DMS 273 (cell line): ENCODE measurements around the gene CDON.

Experiments used
- DNase-seq: peaks from one replicate; lab custom pipeline; 2025; ENCODE audit not compliant: unreplicated experiment; lab: John Stamatoyannopoulos, UW

Gene CDON, protein sequence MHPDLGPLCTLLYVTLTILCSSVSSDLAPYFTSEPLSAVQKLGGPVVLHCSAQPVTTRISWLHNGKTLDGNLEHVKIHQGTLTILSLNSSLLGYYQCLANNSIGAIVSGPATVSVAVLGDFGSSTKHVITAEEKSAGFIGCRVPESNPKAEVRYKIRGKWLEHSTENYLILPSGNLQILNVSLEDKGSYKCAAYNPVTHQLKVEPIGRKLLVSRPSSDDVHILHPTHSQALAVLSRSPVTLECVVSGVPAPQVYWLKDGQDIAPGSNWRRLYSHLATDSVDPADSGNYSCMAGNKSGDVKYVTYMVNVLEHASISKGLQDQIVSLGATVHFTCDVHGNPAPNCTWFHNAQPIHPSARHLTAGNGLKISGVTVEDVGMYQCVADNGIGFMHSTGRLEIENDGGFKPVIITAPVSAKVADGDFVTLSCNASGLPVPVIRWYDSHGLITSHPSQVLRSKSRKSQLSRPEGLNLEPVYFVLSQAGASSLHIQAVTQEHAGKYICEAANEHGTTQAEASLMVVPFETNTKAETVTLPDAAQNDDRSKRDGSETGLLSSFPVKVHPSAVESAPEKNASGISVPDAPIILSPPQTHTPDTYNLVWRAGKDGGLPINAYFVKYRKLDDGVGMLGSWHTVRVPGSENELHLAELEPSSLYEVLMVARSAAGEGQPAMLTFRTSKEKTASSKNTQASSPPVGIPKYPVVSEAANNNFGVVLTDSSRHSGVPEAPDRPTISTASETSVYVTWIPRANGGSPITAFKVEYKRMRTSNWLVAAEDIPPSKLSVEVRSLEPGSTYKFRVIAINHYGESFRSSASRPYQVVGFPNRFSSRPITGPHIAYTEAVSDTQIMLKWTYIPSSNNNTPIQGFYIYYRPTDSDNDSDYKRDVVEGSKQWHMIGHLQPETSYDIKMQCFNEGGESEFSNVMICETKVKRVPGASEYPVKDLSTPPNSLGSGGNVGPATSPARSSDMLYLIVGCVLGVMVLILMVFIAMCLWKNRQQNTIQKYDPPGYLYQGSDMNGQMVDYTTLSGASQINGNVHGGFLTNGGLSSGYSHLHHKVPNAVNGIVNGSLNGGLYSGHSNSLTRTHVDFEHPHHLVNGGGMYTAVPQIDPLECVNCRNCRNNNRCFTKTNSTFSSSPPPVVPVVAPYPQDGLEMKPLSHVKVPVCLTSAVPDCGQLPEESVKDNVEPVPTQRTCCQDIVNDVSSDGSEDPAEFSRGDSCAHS (N-terminal part only)

DNA sequence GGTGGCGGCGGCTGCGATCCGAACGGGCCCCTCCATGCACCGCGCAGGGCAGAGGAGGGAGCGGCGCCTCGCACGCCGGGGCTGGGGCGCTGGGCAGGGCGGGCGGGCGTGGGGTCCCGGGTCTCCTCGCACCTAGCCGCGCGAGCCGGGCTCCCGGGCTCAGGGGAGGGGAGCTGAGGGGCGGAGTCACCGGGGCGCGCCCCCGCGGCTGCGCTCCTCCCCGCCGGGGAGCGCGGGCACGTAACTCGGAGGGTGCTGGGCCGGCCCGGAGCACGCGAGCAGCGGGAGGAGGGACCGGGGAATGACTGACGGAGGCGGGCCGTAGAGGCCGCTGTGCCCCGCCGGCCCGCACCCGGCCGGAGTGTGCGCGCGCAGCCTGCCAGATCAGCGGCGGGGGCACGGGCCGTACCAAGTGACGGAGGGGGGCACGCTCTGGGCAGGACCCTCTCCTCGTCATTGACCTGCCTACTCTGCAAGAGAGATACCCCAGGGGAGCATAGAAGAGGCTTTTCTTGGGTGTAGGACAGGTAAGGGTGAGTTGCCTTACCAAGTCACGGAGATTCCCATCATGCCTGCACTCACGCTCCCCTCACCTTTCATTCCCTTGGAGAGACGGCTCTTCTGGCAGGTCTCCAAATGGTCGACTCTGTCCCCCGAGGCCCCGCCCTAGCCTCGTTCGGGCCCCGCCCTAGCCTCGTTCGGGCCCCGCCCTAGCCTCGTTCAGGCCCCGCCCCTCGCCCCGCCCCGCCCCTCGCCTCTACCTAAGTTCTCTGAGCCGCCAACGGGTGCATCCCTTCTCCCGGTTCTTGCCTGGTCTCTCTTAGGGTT is at the start of gene CDON:
Gene CDON (minus strand): TSS at position 188 of the 828 bp plus-strand sequence. CDS start 39,390 bp downstream, outside the sequence.
- DNase-seq, result peak; percentile 97

DNA sequence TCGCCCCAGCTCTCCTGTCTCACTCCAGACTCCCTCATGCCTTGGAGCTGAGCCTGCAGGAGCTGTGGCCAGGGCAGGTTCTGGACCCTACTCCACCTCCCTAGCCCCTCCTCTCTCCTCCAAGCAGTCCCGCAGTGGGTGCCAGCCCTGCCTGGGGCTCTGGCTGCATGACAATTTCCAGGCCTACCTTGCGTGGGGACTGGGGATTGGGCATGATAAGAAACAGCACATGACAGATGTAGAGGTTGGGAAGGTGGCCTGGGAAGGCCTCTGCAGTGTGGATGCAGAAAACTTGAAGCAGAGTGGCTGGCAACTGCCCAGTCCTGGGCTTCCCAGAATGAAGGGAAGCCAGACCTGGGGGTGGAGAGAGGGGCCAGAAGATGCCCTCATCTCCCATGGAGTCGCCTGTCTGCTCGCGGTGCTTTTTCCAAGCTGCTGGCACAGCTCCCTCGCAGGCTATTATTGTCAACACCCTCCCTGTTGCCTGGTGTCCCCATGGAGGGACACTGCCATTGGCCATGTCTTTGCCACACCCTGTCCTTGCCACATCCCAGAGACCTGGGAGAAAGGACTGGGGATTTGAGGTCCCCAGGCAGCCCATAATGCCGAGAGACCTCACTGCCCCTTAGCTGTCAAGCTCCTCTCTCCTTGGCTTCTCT is 48.9 kb upstream of the CDON start:
- DNase-seq, result peak; percentile 33

DNA sequence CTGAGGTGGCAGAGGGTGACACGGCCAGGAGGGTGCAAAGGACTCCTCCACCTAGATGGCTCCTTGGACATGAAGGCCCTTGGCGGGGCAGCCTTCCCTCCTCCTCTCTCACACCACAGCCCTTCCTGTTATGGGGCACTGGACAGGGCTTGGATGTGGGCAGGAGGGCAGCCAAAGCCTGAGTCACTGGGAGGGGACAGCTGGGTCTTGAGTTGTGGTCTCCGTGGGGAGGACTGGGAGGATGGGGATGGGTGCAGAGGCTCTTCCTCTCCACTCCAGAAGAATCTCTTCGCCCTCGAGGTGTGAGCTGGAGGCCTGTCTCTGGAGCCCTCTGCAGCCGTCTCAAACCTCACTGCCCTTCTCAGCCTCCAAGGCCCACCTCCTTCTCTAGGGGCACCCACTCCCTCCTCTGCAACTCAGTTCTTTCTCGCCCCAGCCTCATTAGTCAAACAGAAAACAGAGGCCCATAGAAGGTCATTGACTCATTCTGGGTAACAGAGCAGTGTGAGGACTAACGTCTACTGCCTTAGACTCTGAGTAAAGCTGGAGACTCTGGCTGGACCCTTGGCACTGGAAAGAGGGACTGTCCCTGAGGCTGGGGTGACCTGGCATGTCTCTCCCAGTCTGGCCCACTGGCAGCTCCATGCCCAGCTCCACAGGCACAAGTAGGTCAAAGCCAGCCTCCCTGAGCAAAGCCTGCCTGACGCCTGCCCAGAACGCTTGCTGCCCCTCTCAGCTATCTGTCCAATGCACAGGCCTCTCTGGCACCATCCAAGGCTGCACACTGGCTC is 47.5 kb upstream of the CDON start:
- no peak for DNase-seq

DNA sequence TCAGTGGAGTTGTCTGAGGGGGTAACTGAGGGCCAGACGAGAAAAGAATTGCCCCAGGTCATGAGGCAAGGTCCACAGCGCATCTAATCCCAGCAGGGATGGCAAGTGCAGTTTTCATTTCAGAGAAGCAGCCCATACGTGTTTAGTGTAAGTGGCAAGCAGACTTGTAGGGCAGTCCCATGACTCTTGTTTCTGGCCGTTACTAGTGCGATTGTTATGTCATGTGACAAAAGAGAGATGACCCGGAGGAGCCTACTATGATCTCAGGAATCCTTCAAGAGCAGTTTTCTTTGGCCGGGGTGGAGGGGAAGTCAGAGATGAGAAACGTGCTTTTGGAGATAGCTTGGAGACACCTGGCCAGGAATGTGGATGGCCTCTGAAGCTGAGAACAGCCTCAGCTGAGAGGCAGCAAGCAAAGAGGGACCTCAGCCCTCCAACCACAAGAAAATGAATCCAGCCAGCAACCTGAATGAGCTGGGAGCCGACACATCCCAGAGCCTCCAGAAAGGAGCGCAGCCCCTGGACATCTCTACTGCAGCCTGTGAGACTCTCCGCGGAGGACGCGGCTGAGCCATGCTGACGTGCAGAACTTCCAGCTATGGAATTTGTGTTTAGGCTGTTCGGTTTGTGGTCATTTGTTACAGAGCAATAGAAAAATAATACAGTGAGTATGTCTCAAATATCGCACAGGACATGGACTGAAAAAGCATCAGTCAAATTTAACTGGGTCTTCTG is 44.1 kb upstream of the CDON start:
- DNase-seq, result no peak

DNA sequence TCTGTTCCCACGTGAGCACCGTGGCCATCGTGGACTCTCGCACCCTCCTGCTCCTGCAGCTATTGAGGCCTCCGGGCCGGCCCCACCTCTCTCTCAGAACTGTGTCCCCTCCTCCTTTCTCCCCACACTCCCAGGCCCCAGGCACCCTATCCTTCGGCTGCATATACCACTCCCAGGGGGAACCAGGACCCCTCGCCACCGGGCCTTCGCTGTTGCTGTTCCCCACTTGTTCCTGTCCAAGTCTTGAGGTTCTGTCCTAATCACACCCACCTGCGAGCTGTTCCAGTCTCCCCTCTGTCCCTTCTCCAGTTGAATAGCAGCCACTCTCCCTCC is 43.0 kb upstream of the CDON start:
- no peak for DNase-seq

DNA sequence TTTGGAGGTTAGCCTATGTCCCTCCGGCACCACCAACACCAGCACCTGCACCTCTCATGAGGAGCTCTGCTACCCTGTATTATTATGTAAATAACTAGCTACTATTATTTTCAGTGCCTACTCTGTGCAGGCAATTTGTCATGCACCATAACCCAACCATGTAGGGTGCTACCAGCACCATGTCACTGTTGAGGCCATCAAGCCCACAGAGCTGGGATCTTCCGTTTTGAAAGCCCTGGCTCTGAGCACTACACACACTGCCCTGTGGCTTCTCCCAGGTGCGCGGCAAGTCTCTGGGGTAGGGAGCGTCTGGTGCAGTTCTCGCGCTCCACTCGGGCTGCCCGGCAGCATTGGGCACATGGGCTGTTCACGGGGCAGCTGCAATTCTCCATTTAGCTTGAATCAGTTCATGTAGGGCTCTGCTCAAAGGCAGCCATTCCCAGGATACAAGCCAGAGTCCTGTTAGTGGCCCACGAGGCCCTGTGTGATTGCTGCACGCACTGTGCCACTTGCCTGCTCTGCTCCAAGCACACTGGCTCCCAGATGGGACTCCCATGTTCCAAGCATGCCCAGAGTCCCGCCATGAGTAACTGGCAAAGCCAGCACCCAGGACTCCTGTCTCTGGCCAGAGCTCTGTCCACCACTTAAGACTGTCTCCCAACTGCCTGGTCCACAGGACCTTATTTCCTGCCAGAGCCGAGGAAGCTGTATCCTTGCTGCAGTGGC is 42.5 kb upstream of the CDON start:
- DNase-seq, result no peak

DNA sequence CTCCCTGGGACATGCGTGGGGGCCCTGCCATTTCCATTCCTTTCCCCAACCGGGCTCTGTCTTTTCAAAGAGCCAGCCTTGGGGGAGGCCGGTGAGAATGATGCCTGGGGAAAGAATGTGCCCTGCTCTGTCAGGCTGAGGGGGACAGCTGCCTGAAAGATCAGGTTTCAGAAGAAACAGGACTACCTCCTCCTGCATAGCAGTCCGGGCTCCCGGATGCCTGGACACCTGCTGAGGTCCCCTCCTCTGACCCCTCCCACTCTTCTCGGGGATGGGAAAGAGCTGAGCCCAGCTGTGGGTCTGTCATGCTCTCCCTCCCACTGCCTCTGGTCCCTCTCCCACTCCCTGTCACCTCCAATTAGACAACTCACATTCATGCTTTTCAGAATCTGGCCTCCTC is 41.8 kb upstream of the CDON start:
- DNase-seq, result peak; percentile 79

DNA sequence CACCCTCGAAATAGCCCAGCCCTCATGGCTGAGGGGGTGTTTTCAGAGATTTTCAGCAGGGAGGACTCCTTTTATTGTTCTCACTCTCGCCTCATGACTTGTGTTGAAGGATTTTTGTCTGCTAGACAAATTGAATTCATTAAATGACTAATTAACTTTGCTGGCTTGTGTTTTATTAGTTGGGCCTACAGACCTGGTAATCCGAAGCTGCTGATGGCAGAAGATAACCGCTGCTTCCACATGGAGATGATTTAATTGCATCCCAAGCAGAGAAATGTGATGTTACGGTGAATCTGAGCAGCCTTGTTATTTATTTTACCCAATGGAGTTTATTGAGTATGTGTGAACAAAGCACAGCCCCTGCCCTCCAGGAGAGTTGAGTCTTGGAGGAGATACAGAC is 40.5 kb upstream of the CDON start:
- no peak for DNase-seq

DNA sequence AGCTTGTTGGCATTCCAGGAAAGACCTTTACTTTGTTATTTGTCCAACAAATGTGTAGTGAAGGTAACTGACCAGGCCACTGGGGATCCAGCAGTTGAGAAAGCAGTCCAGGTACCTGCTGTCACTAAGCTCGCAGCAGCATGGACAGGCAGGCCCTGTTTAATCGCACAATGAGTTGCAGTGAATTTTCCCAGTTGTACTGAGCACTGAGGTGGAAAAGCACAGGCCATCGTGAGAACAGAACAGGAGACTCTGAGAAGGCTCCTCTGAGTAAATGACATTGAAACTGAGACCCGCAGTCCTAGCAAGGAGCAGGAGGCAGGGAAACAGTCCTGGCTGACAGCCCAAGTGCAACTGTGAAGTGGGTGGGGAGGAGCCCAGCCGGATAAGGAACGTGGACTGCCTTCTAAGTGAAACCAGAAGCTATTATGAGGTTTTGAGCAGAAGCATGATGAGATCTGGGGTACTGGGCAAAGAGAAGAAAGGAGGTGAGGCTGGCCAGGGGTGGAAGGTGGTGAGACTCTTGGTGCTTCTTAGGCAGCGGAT is 39.8 kb upstream of the CDON start:
- DNase-seq, result peak; percentile 71

DNA sequence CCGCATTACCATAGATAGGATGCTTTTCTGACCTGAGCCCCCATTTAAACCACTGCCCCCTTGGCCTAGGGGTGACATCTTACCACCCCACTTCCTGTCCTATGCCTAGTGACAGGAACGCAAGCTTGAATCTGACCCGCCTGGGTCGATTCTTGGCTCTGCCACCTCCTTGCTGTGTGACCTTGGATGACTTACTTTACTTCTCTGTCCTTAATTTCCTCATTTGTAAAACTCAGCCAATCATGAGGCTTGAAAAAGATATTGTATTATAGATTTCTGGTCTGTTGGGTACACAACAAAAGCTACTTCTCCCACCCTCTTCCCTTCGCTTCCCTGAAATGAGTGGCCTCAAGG is 39.2 kb upstream of the CDON start:
- no peak for DNase-seq

DNA sequence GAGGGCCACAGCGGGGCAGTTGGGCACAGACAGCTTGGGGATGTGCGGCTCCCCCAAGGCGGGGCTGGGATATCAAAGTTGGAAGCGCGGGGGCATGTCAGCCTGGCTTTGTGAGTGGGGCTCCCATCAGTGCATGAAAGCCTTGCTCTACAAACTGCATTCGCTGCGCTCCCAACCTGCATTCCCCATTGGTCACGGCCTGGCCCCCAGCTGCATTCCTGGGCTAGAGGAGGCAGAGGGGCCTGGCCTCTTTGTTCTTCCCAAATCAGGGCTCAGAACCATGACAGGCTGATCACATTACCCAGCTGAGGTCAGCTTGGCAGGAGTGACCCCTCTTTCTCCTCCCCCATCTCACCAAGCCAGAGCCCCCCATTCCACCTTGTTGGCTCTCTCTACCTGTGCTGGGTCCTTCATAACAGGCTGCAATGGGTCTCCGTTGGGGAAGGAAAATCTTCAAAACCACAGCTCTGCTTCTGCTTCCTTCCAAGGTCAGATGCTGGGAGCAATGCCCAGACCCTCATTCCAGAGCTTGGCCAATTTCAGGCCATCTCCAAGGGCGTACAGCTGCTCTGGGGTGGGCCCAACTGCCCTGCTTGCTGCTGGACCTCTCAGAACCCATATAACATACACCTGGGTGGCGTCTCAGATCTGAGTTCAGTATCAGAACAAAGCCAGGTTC is 38.7 kb upstream of the CDON start:
- DNase-seq, result no peak

DNA sequence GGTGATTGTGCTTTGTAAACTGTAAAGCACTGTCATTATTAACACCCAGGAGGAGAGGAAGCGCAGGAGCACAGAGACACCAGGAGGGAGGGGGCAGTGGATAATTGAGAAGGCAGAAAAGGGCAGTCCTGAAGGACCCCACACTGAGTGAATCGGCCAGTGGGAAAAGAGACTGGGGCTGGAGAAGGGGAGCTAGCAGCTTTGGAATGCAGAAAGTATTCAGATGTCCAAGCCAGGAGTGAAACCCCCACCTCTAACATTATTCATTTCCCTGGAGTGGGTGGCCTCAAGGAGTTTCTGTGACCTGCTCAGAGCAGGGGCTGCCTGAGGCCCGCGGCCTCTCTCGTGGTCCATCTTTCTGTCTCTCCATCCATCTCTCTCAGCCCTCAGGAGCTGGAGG is 38.0 kb upstream of the CDON start:
- no peak for DNase-seq

DNA sequence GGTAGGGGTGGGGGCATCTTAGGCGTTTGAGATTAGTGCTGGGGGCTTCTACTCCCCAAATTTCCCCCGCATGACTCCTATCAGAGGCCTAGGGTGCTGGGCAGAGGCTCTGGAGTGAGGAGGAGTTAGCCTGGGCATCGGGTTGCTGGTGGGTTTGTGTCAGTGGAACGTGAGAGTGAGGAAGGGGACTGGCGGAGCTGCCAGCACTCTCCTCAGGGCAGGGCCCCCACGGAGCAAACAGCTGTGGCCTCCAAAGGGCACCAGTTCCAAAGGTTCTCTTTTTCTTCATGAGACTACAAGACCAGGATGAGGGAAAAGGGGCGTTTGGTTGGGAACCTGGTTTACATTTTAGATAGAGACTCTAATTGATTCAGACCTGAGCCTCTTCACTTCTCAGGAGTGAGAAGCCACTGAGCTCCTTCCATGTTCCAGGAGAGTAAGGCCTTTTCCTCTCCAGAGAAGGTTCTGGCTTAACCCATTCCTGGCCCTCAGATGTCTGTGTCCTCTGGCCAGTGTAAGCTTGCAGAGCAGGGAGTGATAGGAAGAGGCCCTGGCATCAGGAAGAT is 35.6 kb upstream of the CDON start:
- DNase-seq, result peak; percentile 18

DNA sequence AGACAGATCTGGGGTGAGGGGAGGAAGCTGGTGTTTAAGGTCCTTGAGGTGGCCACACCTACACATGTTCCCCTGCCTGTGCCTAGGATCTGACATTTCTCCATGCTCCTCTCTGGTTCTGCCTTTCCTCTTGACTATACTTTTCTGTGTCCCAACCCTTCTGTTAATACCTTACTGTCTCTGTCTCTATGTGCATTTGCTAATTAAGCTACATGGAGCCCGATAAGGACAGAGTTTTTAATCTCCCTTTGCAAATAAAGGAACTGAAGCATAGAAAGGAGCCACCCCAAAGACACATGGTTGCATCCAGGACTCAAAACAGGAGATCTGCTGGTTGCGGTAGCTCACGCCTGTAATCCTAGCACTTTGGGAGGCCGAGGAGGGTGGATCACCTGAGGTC is 33.1 kb upstream of the CDON start:
- no peak for DNase-seq

DNA sequence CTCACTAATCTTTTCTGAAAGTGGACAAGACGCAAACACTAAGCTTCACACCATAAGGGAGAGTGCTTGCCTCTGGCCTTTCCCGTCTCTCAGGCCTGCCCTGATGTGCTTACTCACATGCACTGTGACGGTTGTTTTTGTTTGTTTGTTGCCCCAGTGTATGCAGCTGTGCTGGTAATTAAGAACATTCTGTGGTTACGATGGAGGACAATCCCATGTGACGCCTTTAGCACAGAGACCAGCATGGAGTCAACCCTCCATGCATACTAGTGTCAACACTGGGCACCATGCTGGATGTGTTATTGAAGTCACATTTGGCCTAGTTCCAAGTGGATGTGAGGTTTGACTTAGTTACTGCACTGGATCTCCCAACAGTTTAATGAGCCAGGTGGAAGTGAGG is 27.8 kb upstream of the CDON start:
- no peak for DNase-seq

DNA sequence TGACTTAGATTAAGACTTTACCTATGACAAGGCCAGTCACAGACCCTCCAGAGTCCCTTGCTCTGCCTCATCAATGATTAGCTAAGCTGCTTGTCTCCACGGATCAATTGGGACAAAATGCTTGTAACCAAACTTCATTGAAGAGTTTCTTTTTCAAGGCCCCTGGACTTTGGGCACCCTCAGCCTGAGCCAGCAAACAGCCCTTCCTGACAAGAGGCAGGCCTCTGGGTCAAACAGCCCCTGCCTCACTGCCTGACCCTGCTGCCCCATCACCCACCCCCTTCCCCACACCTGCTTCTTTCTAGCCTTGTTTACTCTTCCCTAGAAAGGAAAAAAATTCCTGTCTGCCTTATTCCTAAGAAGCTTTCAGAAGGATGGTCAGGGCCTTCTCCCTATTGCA is 26.3 kb upstream of the CDON start:
- DNase-seq, result no peak

DNA sequence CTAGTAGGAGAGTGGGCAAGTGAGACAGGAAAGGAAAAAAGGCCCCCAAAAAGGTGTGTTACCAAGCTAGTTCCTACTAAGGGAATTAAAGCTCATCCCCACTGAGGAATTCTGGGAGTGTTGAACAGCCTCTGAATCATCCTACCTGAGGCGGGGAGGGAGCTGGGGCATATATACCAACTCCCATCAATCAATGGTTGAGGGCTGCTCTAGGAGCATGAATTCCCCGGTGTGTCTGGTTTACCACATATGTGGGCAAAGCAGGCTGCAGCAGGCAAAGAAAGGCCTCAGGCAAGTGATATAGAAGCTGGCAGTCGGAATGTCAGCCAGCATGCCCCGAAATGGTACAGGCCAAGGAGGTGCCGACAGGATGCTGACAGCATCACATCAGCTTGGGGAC is 23.6 kb upstream of the CDON start:
- no peak for DNase-seq
